GM19328 (cell line): ENCODE measurements around the gene OBSL1.

Source experiments
- ATAC-seq: cut with Tn5 transposase; IDR thresholded peaks from one replicate; pipeline ENCODE4 v1.9.1; 2021; ENCODE audit warnings: mild to moderate bottlenecking, moderate library complexity; ENCODE audit not compliant: unreplicated experiment

The OBSL1 gene

DNA sequence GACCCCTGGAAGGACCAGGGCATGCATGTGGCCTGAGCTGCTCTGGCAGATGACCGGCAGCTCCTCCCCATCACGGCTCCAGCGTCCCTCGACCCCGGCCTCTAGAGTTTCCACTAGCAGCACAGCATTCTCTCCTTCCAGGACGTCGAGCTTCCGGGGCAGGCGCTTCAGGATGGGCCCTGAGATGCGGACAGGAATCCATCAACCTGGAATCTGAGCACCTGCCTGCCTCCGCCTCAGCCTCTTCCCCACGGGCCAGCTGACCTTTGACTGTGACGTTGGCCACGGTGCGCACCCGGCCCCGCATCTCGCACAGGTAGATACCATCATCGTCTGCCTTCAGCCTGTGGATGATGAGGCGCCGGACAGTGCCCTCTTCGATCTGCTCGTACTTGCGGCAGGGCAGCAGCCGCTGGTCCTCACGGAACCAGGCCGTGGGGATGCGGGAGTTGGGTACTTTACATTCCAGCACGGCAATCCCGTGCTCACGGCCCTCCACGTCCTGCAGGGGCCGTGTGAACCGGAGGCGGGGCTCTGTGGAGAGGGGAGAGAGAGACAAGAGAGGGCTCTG is 3.5 kb downstream of the OBSL1 start:
- ATAC-seq, result no peak

GRCh38 chr2:219567131-219567530 is 4.2 kb downstream of the OBSL1 start:
- no peak for ATAC-seq

GRCh38 chr2:219566640-219567039 is 4.7 kb downstream of the OBSL1 start:
- ATAC-seq, result no peak

DNA sequence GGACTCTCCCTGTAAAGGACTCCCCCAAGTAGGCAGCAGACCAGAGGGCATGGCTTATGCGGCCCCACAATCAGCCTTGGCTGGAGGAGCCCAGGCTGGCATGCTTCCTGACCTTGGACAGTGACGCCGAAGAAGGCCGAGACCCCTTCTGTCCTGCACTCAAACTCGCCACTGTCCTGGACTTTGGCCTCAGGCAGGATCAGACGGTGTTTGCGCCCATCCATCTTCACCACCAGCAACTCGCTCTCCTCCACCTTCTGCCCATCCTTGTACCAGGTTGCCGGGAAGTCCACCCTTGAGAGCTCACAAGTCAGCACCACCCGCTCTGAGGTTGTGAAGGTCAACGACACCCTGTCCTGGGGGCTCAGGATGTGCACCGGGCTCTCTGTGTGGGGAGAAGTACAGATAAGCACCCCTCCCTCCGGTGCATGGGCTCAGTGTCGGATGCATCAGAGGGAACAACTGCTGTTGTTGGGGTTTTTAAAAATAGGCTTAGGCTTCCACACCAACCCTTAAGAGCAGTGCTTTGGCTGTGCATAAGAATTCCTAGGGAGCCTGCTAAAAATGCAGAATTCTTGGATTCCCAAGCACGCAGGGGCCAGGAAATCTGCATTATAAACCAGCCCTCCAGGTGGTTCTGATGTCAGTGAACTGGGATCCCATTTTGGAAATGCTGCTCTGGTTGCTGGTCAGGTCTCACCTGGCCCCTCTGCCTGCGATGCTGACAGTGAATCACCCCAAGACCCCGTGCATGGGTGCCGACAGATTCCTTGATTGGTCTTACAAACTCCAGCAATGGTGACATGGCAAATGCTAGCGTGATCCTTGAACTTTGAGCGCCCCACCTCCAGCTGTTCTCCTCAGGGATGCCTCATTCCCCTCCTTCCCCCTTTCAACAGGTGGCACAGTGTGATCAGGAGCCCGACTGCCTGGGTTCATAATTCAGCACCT is 5.9 kb downstream of the OBSL1 start:
- no peak for ATAC-seq

- no peak for ATAC-seq
These were observed 7.9 kb downstream of the OBSL1 start for GRCh38 chr2:219563271-219563928.

- no peak for ATAC-seq
These were observed 9.0 kb downstream of the OBSL1 start for GRCh38 chr2:219562049-219563020.

- no peak for ATAC-seq
These were observed 9.9 kb downstream of the OBSL1 start for GRCh38 chr2:219561179-219562048.

DNA sequence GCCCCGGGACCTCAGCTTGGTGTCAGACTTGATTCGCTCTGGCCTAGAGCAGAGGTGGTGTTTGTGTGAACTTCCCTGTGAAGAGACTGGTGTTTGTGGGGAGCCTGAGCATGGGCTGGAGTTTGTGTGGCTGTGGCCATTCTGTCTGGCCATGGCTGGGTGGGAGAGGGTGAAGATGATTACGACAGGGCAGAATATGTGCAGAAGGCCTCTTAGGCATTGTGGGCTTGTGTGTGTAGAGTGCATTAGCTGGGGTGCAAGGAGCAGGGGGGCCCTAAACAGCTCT is 10.5 kb downstream of the OBSL1 start:
- ATAC-seq, result no peak

DNA sequence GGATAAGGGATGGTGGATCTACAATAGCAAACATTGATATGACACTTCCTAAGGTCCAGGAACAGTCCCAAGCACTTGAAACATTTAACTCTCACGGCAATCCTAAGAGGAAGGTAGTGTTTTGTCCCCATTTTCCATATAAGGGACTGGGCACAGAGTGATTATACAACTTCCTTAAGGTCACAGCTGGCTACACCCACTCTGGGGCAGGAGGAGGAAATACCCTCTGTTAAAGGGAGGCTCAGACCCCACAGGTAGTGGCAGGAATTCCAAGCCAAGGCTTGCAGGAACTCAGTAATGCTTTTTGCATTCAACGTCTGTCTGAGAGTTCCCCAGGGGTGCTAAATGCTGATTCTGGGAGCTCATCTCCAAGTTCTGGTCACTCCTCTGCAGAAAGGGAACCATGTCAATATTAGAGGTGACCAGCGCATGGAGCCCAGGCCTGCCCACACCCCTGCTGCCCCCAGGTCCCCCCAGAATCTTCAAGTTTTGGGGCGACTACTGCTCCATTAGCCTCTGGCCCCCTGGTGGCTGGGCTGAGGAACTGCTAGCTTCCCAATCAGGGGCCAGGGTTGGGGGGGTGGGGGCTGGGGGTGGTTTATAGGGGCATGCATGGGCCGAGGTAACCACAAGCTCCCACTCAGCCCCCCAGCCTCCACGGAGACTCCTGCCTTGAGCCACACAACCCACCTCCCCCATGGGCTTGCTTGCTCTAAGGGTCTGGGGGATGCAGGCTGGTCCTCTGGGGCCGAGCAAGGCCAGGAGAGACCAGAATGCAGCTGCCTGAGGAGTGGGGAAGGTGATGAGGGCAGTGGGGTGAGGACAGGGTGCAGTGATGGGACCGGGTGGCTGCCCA is 11.1 kb downstream of the OBSL1 start:
- no peak for ATAC-seq

GRCh38 chr2:219559156-219559915 is 12.0 kb downstream of the OBSL1 start:
- no peak for ATAC-seq

GRCh38 chr2:219557791-219558785 is 13.3 kb downstream of the OBSL1 start:
- no peak for ATAC-seq

GRCh38 chr2:219557320-219557719 is 14.0 kb downstream of the OBSL1 start:
- ATAC-seq, result no peak

DNA sequence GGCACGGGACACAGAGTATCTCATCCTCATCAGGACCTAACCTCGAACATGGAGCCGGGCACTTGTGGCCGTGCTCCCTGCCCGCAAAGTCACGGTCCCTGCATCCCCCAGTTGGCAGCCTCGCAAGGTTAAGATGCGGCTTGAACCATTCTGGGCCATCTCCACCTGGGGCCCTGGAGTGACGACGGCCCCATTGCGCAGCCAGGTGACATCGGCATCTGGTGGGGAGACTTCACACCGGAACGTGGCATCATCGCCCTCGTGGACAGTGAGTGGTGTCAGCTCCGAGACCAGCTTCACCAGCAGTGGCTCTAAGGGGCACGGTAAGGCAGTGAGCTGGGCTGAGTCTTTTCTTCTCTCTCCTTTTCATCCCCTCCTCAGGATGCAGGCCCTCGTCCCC is 14.9 kb downstream of the OBSL1 start:
- ATAC-seq, result no peak

- ATAC-seq, result no peak
These were observed 15.4 kb downstream of the OBSL1 start for GRCh38 chr2:219555956-219556355.

GRCh38 chr2:219554350-219554749 is 17.0 kb downstream of the OBSL1 start:
- no peak for ATAC-seq

GRCh38 chr2:219553463-219553963 is 17.8 kb downstream of the OBSL1 start:
- ATAC-seq, result no peak

DNA sequence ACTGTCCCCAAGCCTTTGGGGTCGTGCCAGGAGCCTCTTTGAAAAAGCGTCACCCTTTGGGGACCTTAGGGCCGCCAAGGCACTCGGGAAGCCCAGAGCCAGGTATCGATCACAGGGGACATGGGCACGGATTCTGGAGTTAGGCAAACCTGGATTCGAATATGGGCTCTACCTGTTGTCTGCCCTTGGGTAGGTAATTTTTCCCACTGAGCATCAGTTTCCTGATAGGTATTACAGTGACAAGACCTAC is 18.2 kb downstream of the OBSL1 start:
- no peak for ATAC-seq
